ENCODE results near the gene CHRNA1. TPM values are rescaled to one million over a fixed set of nuclear protein-coding genes. Genes with fewer than 3 reads are reported as not detected.

CHRNA1 gene
- total RNA-seq, 1 experiment from 2014 or later: not detected

DNA sequence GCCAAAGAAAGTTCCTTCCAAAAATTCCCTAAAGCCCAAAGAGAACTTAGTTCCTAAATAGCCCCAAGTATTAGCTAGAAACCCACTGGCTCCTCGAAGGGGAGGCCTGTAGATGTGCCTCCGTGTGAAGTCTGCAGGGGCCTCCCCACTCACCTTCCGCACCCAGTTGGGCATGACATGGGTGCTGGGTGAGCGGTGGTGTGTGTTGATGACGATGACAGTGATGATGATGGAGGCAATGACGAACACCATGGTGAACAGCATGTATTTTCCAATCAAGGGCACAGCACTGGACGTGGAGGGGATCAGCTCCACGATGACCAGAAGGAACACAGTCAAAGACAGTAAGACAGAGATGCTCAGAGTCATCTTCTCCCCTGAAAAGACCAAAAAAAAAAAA lies 14.5 kb downstream of the CHRNA1 start:
- no peak for DNase-seq
- no peak overlapping the region for H3K23ac ChIP-seq (ENCODE audit: insufficient read length, low read depth, low read length)
- Mint-ChIP-seq H3K27ac (peak overlapping the region in 1 of 3 experiments; percentile 82; a peak in 3 of 7 replicates), H3K4me3 (no peak overlapping the region), H3K9me3 (no peaks in the 10 kb centered on the region), H3K4me1 (peaks cover 17 to 27% of the 10 kb centered on the region in 2 experiments), H3K27me3 (ENCODE audit: low read depth) (no peaks in the 10 kb centered on the region), H3K36me3 (ENCODE audit: insufficient read depth in 1 of 3, low read depth in 3 of 3) (no peaks in the 10 kb centered on the region; a peak in 1 of 7 replicates)
- TF ChIP-seq, protein P1, sequence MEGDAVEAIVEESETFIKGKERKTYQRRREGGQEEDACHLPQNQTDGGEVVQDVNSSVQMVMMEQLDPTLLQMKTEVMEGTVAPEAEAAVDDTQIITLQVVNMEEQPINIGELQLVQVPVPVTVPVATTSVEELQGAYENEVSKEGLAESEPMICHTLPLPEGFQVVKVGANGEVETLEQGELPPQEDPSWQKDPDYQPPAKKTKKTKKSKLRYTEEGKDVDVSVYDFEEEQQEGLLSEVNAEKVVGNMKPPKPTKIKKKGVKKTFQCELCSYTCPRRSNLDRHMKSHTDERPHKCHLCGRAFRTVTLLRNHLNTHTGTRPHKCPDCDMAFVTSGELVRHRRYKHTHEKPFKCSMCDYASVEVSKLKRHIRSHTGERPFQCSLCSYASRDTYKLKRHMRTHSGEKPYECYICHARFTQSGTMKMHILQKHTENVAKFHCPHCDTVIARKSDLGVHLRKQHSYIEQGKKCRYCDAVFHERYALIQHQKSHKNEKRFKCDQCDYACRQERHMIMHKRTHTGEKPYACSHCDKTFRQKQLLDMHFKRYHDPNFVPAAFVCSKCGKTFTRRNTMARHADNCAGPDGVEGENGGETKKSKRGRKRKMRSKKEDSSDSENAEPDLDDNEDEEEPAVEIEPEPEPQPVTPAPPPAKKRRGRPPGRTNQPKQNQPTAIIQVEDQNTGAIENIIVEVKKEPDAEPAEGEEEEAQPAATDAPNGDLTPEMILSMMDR (conservative IDR thresholded peaks at IDR 0.05): no peak
- H4K8ac ChIP-seq (replicated peaks; ENCODE audit: insufficient read length, low read depth, low read length): no peak overlapping the region
- H3T11ph ChIP-seq (ENCODE audit: low read length): no peak overlapping the region
- no peak overlapping the region for H3K4ac ChIP-seq (ENCODE audit: low read depth, low read length)
- H3K9me3 ChIP-seq (ENCODE audit: control insufficient read depth, low read depth, low read length): no peaks in the 10 kb centered on the region
- H3K4me1 ChIP-seq (ENCODE audit: insufficient read depth, low read length): peaks cover 2% of the 10 kb centered on the region; the same call in 1 of the 2 replicates
- H2AK5ac ChIP-seq (ENCODE audit: insufficient read length, low read length): no peak overlapping the region
- no peak overlapping the region for H2BK120ac ChIP-seq (ENCODE audit: low read depth, low read length, poor library complexity, severe bottlenecking)
- H4K20me1 ChIP-seq (ENCODE audit: control insufficient read depth, insufficient read depth, insufficient read length): no peaks in the 10 kb centered on the region
- H3K27me3 ChIP-seq (ENCODE audit: insufficient read depth, low read length): no peaks in the 10 kb centered on the region
- WGBS (ENCODE audit: extremely low coverage, insufficient read length, low lambda C conversion rate): no CpG with 5 or more reads among the region's 8 CpGs
- no peak overlapping the region for H2AFZ ChIP-seq (ENCODE audit: low read length)
- H2BK12ac ChIP-seq (ENCODE audit: insufficient read length, low read depth, low read length): no peak overlapping the region
- H2BK20ac ChIP-seq (ENCODE audit: low read depth, low read length, poor library complexity, severe bottlenecking): no peak overlapping the region
- H3K79me2 ChIP-seq (ENCODE audit: insufficient read depth, low read length): no peaks in the 10 kb centered on the region
- no peaks in the 10 kb centered on the region for H3K79me1 ChIP-seq (ENCODE audit: insufficient read depth, low read depth, low read length, poor library complexity, severe bottlenecking)
- H3K14ac ChIP-seq (ENCODE audit: insufficient read depth, low read length): no peak overlapping the region
- H3K23me2 ChIP-seq (ENCODE audit: insufficient read length, low read depth, low read length, poor library complexity, severe bottlenecking): no peaks in the 10 kb centered on the region
- no peak overlapping the region for H2BK15ac ChIP-seq (ENCODE audit: low read depth, low read length)
- no peak overlapping the region for H2BK5ac ChIP-seq (ENCODE audit: insufficient read length, low read length)
- no peak overlapping the region for H4K91ac ChIP-seq (ENCODE audit: insufficient read length, low read depth, low read length)
- H3K27ac ChIP-seq (ENCODE audit: insufficient read length, low read depth, low read length): no peak overlapping the region
- H3K9ac ChIP-seq (ENCODE audit: extremely low read depth, insufficient read length, low read length): no peak overlapping the region
- no peak overlapping the region for H3K56ac ChIP-seq (ENCODE audit: insufficient read length, low read depth, low read length)
- no peak overlapping the region for H3K4me2 ChIP-seq (ENCODE audit: insufficient read depth, insufficient read length, low read length)
- no peak overlapping the region for H4K5ac ChIP-seq (ENCODE audit: insufficient read length, low read depth, low read length)
- H3K18ac ChIP-seq (ENCODE audit: insufficient read length, low read depth, low read length): no peak overlapping the region

Data from H9 (cell line).